Fibroblast of pulmonary artery (primary cell): ENCODE results near the gene GALNTL6.
A peak's percentile ranks its signal among the peaks of the same experiment; 100 is the strongest.

Experiments used
- DNase-seq: peaks from one replicate; pipeline ENCODE4 v3.0.0-alpha.2; 2010; ENCODE audit warnings: low read depth
- H3K4me3 ChIP-seq: replicated peaks from 2 replicates; pipeline ENCODE4 v1.5.1; 2011; ENCODE audit warnings: low read depth, mild to moderate bottlenecking, control low read depth, low read length, moderate library complexity
- CTCF ChIP-seq: IDR thresholded peaks from 2 replicates; pipeline ENCODE4 v1.5.1; 2011; ENCODE audit warnings: mild to moderate bottlenecking, control low read depth, low read length, inconsistent platforms; ENCODE audit errors: missing control alignments

The GALNTL6 gene

GRCh38 chr4:172514801-172515200 is 701.6 kb downstream of the GALNTL6 start:
- no peak for DNase-seq
- TF ChIP-seq CTCF = no peak
- H3K4me3 ChIP-seq = no peak overlapping the region

GRCh38 chr4:172515266-172515879 is 702.2 kb downstream of the GALNTL6 start:
- no peak for TF ChIP-seq CTCF
- peak; percentile 3 for DNase-seq

GRCh38 chr4:172517391-172517790 is 704.2 kb downstream of the GALNTL6 start:
- H3K4me3 ChIP-seq = no peak overlapping the region
- DNase-seq = no peak
- TF ChIP-seq CTCF = no peak

More at GRCh38 chr4:172515266-172515879, 702.2 kb downstream of the GALNTL6 start:
- no peak overlapping the region for H3K4me3 ChIP-seq

GRCh38 chr4:172521248-172521647 is 708.0 kb downstream of the GALNTL6 start:
- H3K4me3 ChIP-seq = no peak overlapping the region
- no peak for TF ChIP-seq CTCF
- DNase-seq = no peak

GRCh38 chr4:172521680-172522079 is 708.5 kb downstream of the GALNTL6 start:
- no peak overlapping the region for H3K4me3 ChIP-seq
- no peak for DNase-seq
- TF ChIP-seq CTCF = no peak

GRCh38 chr4:172543249-172543648 is 730.0 kb downstream of the GALNTL6 start:
- no peak for DNase-seq
- no peak for TF ChIP-seq CTCF
- H3K4me3 ChIP-seq = no peak overlapping the region

GRCh38 chr4:172546782-172547181 is 733.6 kb downstream of the GALNTL6 start:
- no peak overlapping the region for H3K4me3 ChIP-seq
- no peak for TF ChIP-seq CTCF
- DNase-seq = no peak
